K562 (cell line): ENCODE results near the gene FGFRL1. TPM values are rescaled to one million over a fixed set of nuclear protein-coding genes. Genes with fewer than 3 reads are reported as not detected.

Source experiments
- NR0B1 ChIP-seq: fragments of 450-650 bp; IDR thresholded peaks from one replicate; pipeline ENCODE4 v1.6.1; 2018; ENCODE audit warnings: mild to moderate bottlenecking, moderate library complexity; ENCODE audit not compliant: partially characterized antibody
- RAD21 ChIP-seq, 2 experiments: fragments of 250-450 bp in 1 of 2; fragments of 450-650 bp in 1 of 2; sonication (Bioruptor Pico) in 1 of 2; formaldehyde crosslinking in 1 of 2; IDR thresholded peaks in 1 of 2; conservative IDR thresholded peaks in 1 of 2; 2 replicates each; pipeline versions ENCODE4 v1.4.0 to v1.8.0; 2020 to 2022; ENCODE audit warnings: mild to moderate bottlenecking in 2 of 2, moderate library complexity in 1 of 2
- RNF219 ChIP-seq: fragments of 250-450 bp; sonication (Bioruptor Pico); IDR thresholded peaks from 2 replicates; pipeline ENCODE4 v1.5.0; 2022; ENCODE audit warnings: mild to moderate bottlenecking
- SRSF1 ChIP-seq: fragments of 200-400 bp; formaldehyde crosslinking; IDR thresholded peaks from 2 replicates; pipeline ENCODE4 v1.6.1; 2017; ENCODE audit warnings: mild to moderate bottlenecking, low read depth, low read length, moderate library complexity
- USF1 ChIP-seq: sonication (generic); formaldehyde crosslinking; IDR thresholded peaks from 2 replicates; pipeline ENCODE4 v1.9.0; 2022; ENCODE audit warnings: mild to moderate bottlenecking, missing genetic modification reagents
- VEZF1 ChIP-seq: fragments of 200-800 bp; sonication (Bioruptor generic); IDR thresholded peaks from 2 replicates; pipeline ENCODE4 v1.6.1; 2017; ENCODE audit warnings: missing genetic modification characterization, missing compliant biosample characterization
- ZBTB11 ChIP-seq, 3 experiments: fragments of 200-800 bp in 1 of 3; fragments of 250-450 bp in 1 of 3; fragments of 450-650 bp in 1 of 3; sonication (Bioruptor Pico) in 1 of 3; sonication (Bioruptor generic) in 1 of 3; formaldehyde crosslinking in 1 of 3; IDR thresholded peaks; 2 replicates each; pipeline versions ENCODE4 v1.6.1 to v1.8.0; 2016 to 2022; ENCODE audit warnings: mild to moderate bottlenecking in 2 of 3, missing genetic modification characterization in 2 of 3, missing compliant biosample characterization in 1 of 3, moderate library complexity in 1 of 3
- ZBTB7A ChIP-seq: IDR thresholded peaks from 2 replicates; pipeline ENCODE4 v1.6.1; 2011; ENCODE audit warnings: low read depth, mild to moderate bottlenecking, low read length, moderate library complexity, borderline replicate concordance; ENCODE audit not compliant: control insufficient read depth
- ZNF41 ChIP-seq: fragments of 250-450 bp; sonication (Bioruptor Pico); conservative IDR thresholded peaks from 2 replicates; pipeline ENCODE4 v1.4.0; 2020; ENCODE audit warnings: mild to moderate bottlenecking
- ZNF639 ChIP-seq, 2 experiments: fragments of 200-800 bp in 1 of 2; sonication (Bioruptor generic) in 1 of 2; sonication (generic) in 1 of 2; formaldehyde crosslinking in 1 of 2; IDR thresholded peaks in 1 of 2; conservative IDR thresholded peaks in 1 of 2; 2 replicates each; pipeline versions ENCODE4 v1.5.0 to v1.6.1; 2016 to 2020; ENCODE audit warnings: missing compliant biosample characterization in 1 of 2, missing genetic modification characterization in 1 of 2, missing genetic modification reagents in 1 of 2
- ZNF75A ChIP-seq: fragments of 450-650 bp; formaldehyde crosslinking; IDR thresholded peaks from 2 replicates; pipeline ENCODE4 v1.4.0; 2020; ENCODE audit warnings: mild to moderate bottlenecking
- polyA plus RNA-seq, 8 experiments: library from polyadenylated mRNA; depleted of rRNA in 4 of 8; stranded (reverse) in 5 of 8; unstranded in 3 of 8; fragments of >200 nt; fragmentation: Nextera tagmentation in 2 of 8; fragmentation: Illumina TruSeq in 1 of 8; extraction: Ambion mirVana in 2 of 8; extraction: Trizol in 1 of 8; gene quantifications; 2 replicates each; pipeline versions ENCODE4 v1.2.1 to v1.2.3, GENCODE V29; 2011 to 2014; ENCODE audit warnings: inconsistent platforms in 1 of 8, missing spikeins in 1 of 8
- total RNA-seq, 7 experiments: library from RNA; depleted of rRNA in 6 of 7; stranded (reverse); fragments of >200 nt in 6 of 7; fragmentation: Illumina TruSeq in 2 of 7; extraction: Trizol in 2 of 7; gene quantifications; 2 replicates each; pipeline versions ENCODE4 v1.2.1 to v1.2.3, GENCODE V29; 2011 to 2021; ENCODE audit warnings: low replicate concordance in 1 of 7

The FGFRL1 gene
- total and polyA plus RNA-seq, 9 of the 15 experiments (the other 6 are each of a cell fraction or from before 2014, with no cell fraction given): 0.34 to 49.9 (median 14.6) TPM

- 0 out of 6 replicates have a peak, but pooled peaks of 1 of the 3 experiments have one; percentile 63 for TF ChIP-seq ZBTB11 (CRISPR knock-in tag; IDR thresholded peaks at IDR 0.05)
- TF ChIP-seq ZNF41 (CRISPR knock-in tag): 0 out of 2 replicates have a peak, but pooled peaks have one; percentile 32
- 0 out of 2 replicates have a peak, but pooled peaks have one; percentile 29 for TF ChIP-seq USF1 (CRISPR knock-in tag)
- no peak for TF ChIP-seq NR0B1
- peak; percentile 96 for TF ChIP-seq ZBTB7A
- peak in 1 of 2 experiments; percentile 76; a peak in 2 of 4 replicates for TF ChIP-seq ZNF639 (CRISPR knock-in tag; conservative IDR thresholded peaks at IDR 0.05 in 1 of 2, IDR thresholded peaks at IDR 0.05 in 1 of 2)
- TF ChIP-seq RAD21 (CRISPR knock-in tag; conservative IDR thresholded peaks at IDR 0.05 in 1 of 2, IDR thresholded peaks at IDR 0.05 in 1 of 2): 0 out of 4 replicates have a peak, but pooled peaks of 1 of the 2 experiments have one; percentile 2
- TF ChIP-seq VEZF1: peak; percentile 80
- TF ChIP-seq SRSF1: no peak
- TF ChIP-seq RNF219: no peak
- no peak for TF ChIP-seq ZNF75A
These were observed 15.1 kb upstream of the FGFRL1 start (continued) for GRCh38 chr4:996030-996996.
